Activated CD4-positive, alpha-beta memory T cell treated with anti-CD3 and anti-CD28 coated beads for 36 hours (primary cell): Measurements from ENCODE around the gene TMEM184C. TPM values are rescaled to one million over a fixed set of nuclear protein-coding genes. Genes with fewer than 3 reads are reported as not detected.

Experiments used
- CTCF ChIA-PET: fragments of 350-600 bp; sonication (Branson Sonifier 250); formaldehyde crosslinking; loops from one replicate; lab custom pipeline; 2021; ENCODE audit warnings: antibody characterized with exemption, inconsistent platforms; lab: Charles Lee
- POLR2A ChIA-PET: fragments of 350-600 bp; sonication (Branson Sonifier 250); formaldehyde crosslinking; loops from one replicate; lab custom pipeline; 2021; ENCODE audit warnings: antibody characterized with exemption; lab: Charles Lee
- DNase-seq: peaks from one replicate; pipeline ENCODE4 v3.0.0-alpha.2; 2020
- H3K27ac Mint-ChIP-seq: one replicate; pipeline ENCODE4 v1.8.0; 2021; ENCODE audit warnings: mixed read lengths
- H3K27me3 Mint-ChIP-seq: one replicate; pipeline ENCODE4 v1.8.0; 2021; ENCODE audit warnings: mixed read lengths
- H3K36me3 Mint-ChIP-seq: one replicate; pipeline ENCODE4 v1.8.0; 2021; ENCODE audit warnings: mixed read lengths
- H3K4me1 Mint-ChIP-seq: one replicate; pipeline ENCODE4 v1.8.0; 2021; ENCODE audit warnings: low read depth, mixed read lengths
- H3K4me3 Mint-ChIP-seq: one replicate; pipeline ENCODE4 v1.8.0; 2021; ENCODE audit warnings: mild to moderate bottlenecking, mixed read lengths
- H3K9me3 Mint-ChIP-seq: one replicate; pipeline ENCODE4 v1.8.0; 2021; ENCODE audit warnings: mixed read lengths
- intact Hi-C: fragments of 100-400 bp; cut with micrococcal nuclease; formaldehyde crosslinking; loops from one replicate; pipeline ENCODE4 v1.15.1; 2023
- total RNA-seq, 2 experiments: library from RNA; stranded (reverse); gene quantifications; one replicate each; pipeline ENCODE4 v1.2.3, GENCODE V29; 2021

Gene TMEM184C
- total RNA-seq, 2 experiments from 2014 or later: 15.5 to 15.7 TPM

GRCh38 chr4:147674073-147674472 lies 56.9 kb downstream of the TMEM184C start:
- POLR2A ChIA-PET: no interaction called here
- H3K27ac Mint-ChIP-seq: no peak overlapping the region
- intact Hi-C loops: no loop called here
- H3K9me3 Mint-ChIP-seq: no peaks in the 10 kb centered on the region
- CTCF ChIA-PET: interaction anchor here (3.9 kb wide), 1 partner anchor 192 kb away, joined by 21 read pairs; no protein-coding TSS in a partner anchor
- H3K36me3 Mint-ChIP-seq: peaks cover 20% of the 10 kb centered on the region
- no peaks in the 10 kb centered on the region for H3K27me3 Mint-ChIP-seq
- no peaks in the 10 kb centered on the region for H3K4me1 Mint-ChIP-seq
- no peak for DNase-seq
- no peak overlapping the region for H3K4me3 Mint-ChIP-seq

GRCh38 chr4:147674496-147674895 lies 57.3 kb downstream of the TMEM184C start:
- ChIA-PET POLR2A (no interaction called here), CTCF (interaction anchor here (3.9 kb wide), 1 partner anchor 192 kb away, joined by 21 read pairs; no protein-coding TSS in a partner anchor)
- Mint-ChIP-seq H3K9me3 (no peaks in the 10 kb centered on the region), H3K27me3 (no peaks in the 10 kb centered on the region), H3K4me1 (no peaks in the 10 kb centered on the region), H3K4me3 (no peak overlapping the region), H3K27ac (no peak overlapping the region), H3K36me3 (peaks cover 20% of the 10 kb centered on the region)
- DNase-seq: no peak
- intact Hi-C loops: no loop called here

- no peak for DNase-seq
Observed at GRCh38 chr4:147678106-147678505, 60.9 kb downstream of the TMEM184C start.

GRCh38 chr4:147678796-147679549 lies 61.8 kb downstream of the TMEM184C start:
- intact Hi-C loops: no loop called here
- peak; percentile 35 for DNase-seq
- ChIA-PET POLR2A (no interaction called here), CTCF (interaction anchor here (2.6 kb wide), 1 partner anchor 188 kb away, joined by 10 read pairs; no protein-coding TSS in a partner anchor)
- Mint-ChIP-seq H3K36me3 (peaks cover 5% of the 10 kb centered on the region), H3K4me3 (no peak overlapping the region), H3K9me3 (no peaks in the 10 kb centered on the region), H3K4me1 (peaks cover 18% of the 10 kb centered on the region), H3K27ac (no peak overlapping the region), H3K27me3 (no peaks in the 10 kb centered on the region)

More at GRCh38 chr4:147678106-147678505, 60.9 kb downstream of the TMEM184C start:
- Mint-ChIP-seq H3K4me1 (peaks cover 17% of the 10 kb centered on the region), H3K9me3 (no peaks in the 10 kb centered on the region), H3K27me3 (no peaks in the 10 kb centered on the region), H3K36me3 (peaks cover 4% of the 10 kb centered on the region), H3K27ac (no peak overlapping the region), H3K4me3 (no peak overlapping the region)
- ChIA-PET POLR2A (no interaction called here), CTCF (no interaction called here)
- intact Hi-C loops: no loop called here

GRCh38 chr4:147682755-147683154 lies 65.6 kb downstream of the TMEM184C start:
- Mint-ChIP-seq H3K27me3 (no peaks in the 10 kb centered on the region), H3K4me1 (peaks cover 23% of the 10 kb centered on the region), H3K9me3 (no peaks in the 10 kb centered on the region), H3K36me3 (peaks cover 6% of the 10 kb centered on the region), H3K27ac (no peak overlapping the region), H3K4me3 (peak overlapping the region; percentile 85)
- intact Hi-C loops: loop anchor here (5.0 kb wide), 1 partner anchor 760 kb away; the partner anchor contains the start of gene NR3C2
- ChIA-PET CTCF (interaction anchor here (0.7 to 4.8 kb wide), 5 partner anchors 12 to 260 kb away, joined by 3 to 60 read pairs (median 4); partner anchors contain the start of gene ARHGAP10), POLR2A (no interaction called here)
- no peak for DNase-seq

- Mint-ChIP-seq H3K36me3 (peaks cover 6% of the 10 kb centered on the region), H3K27ac (peak overlapping the region; percentile 88), H3K4me1 (peaks cover 23% of the 10 kb centered on the region), H3K27me3 (no peaks in the 10 kb centered on the region), H3K4me3 (peak overlapping the region; percentile 85), H3K9me3 (no peaks in the 10 kb centered on the region)
- ChIA-PET POLR2A (interaction anchor here (1.4 to 1.8 kb wide), 3 partner anchors 49 to 111 kb away, joined by 3 to 12 read pairs (median 10); partner anchors contain the start of genes ARHGAP10 and TMEM184C), CTCF (interaction anchor here (0.7 to 4.8 kb wide), 8 partner anchors 12 to 260 kb away, joined by 3 to 60 read pairs (median 4); partner anchors contain the start of genes ARHGAP10 and TMEM184C)
- peak; percentile 31 for DNase-seq
- intact Hi-C loops: loop anchor here (5.0 kb wide), 1 partner anchor 759 kb away; the partner anchor contains the start of gene NR3C2
Observed at GRCh38 chr4:147683188-147683591, 66.0 kb downstream of the TMEM184C start.

GRCh38 chr4:147683717-147684700 lies 66.8 kb downstream of the TMEM184C start, which contains the start of gene PRMT9:
PRMT9 (minus strand) TSS chr4:147684163; CDS start chr4:147683987, 176 bp downstream.
- Mint-ChIP-seq H3K4me1 (peaks cover 24% of the 10 kb centered on the region), H3K27me3 (no peaks in the 10 kb centered on the region), H3K36me3 (peaks cover 3% of the 10 kb centered on the region), H3K4me3 (peak within 1 kb of the TSS; percentile 85), H3K9me3 (no peaks in the 10 kb centered on the region), H3K27ac (peak within 1 kb of the TSS; percentile 88)
- POLR2A ChIA-PET: interaction anchor here (0.7 to 1.8 kb wide), 5 partner anchors 38 to 167 kb away, joined by 3 to 12 read pairs (median 3); partner anchors contain the start of genes ARHGAP10 and TMEM184C
- peak; percentile 93 for DNase-seq
- intact Hi-C loops: loop anchor here (1.0 to 5.0 kb wide), 4 partner anchors 47 to 758 kb away; partner anchors contain the start of genes NR3C2 and TMEM184C
- CTCF ChIA-PET: interaction anchor here (0.9 to 4.8 kb wide), 8 partner anchors 13 to 186 kb away, joined by 3 to 60 read pairs (median 4); partner anchors contain the start of genes ARHGAP10 and TMEM184C

GRCh38 chr4:147689067-147689466 lies 71.9 kb downstream of the TMEM184C start:
- H3K9me3 Mint-ChIP-seq: no peaks in the 10 kb centered on the region
- H3K36me3 Mint-ChIP-seq: no peaks in the 10 kb centered on the region
- intact Hi-C loops: no loop called here
- no peak overlapping the region for H3K27ac Mint-ChIP-seq
- H3K27me3 Mint-ChIP-seq: peaks cover 6% of the 10 kb centered on the region
- POLR2A ChIA-PET: no interaction called here
- no peak overlapping the region for H3K4me3 Mint-ChIP-seq
- H3K4me1 Mint-ChIP-seq: peaks cover 8% of the 10 kb centered on the region
- peak; percentile 27 for DNase-seq
- CTCF ChIA-PET: interaction anchor here (1.4 to 1.5 kb wide), 2 partner anchors 21 to 178 kb away, joined by 3 to 5 read pairs; no protein-coding TSS in a partner anchor

GRCh38 chr4:147691820-147692219 lies 74.6 kb downstream of the TMEM184C start:
- ChIA-PET POLR2A (no interaction called here), CTCF (no interaction called here)
- intact Hi-C loops: no loop called here

GRCh38 chr4:147693218-147693617 lies 76.0 kb downstream of the TMEM184C start:
- CTCF ChIA-PET: interaction anchor here (1.0 kb wide), 1 partner anchor 174 kb away, joined by 5 read pairs; no protein-coding TSS in a partner anchor
- POLR2A ChIA-PET: no interaction called here
- H3K27me3 Mint-ChIP-seq: peaks cover 11% of the 10 kb centered on the region

More at GRCh38 chr4:147691820-147692219, 74.6 kb downstream of the TMEM184C start:
- Mint-ChIP-seq H3K9me3 (no peaks in the 10 kb centered on the region), H3K36me3 (no peaks in the 10 kb centered on the region), H3K4me1 (peaks cover 3% of the 10 kb centered on the region), H3K27me3 (peaks cover 11% of the 10 kb centered on the region), H3K4me3 (no peak overlapping the region), H3K27ac (no peak overlapping the region)
- DNase-seq: no peak

GRCh38 chr4:147696866-147697265 lies 79.7 kb downstream of the TMEM184C start:
- H3K4me3 Mint-ChIP-seq: no peak overlapping the region
- no peaks in the 10 kb centered on the region for H3K9me3 Mint-ChIP-seq
- peaks cover 9% of the 10 kb centered on the region for H3K27me3 Mint-ChIP-seq
- H3K36me3 Mint-ChIP-seq: no peaks in the 10 kb centered on the region
- DNase-seq: no peak
- POLR2A ChIA-PET: no interaction called here
- intact Hi-C loops: no loop called here
- H3K4me1 Mint-ChIP-seq: no peaks in the 10 kb centered on the region
- no peak overlapping the region for H3K27ac Mint-ChIP-seq
- CTCF ChIA-PET: interaction anchor here (1.5 to 2.0 kb wide), 2 partner anchors 12 to 170 kb away, joined by 7 to 9 read pairs; no protein-coding TSS in a partner anchor

More at GRCh38 chr4:147693218-147693617, 76.0 kb downstream of the TMEM184C start:
- Mint-ChIP-seq H3K36me3 (no peaks in the 10 kb centered on the region), H3K27ac (no peak overlapping the region), H3K4me3 (no peak overlapping the region), H3K9me3 (no peaks in the 10 kb centered on the region), H3K4me1 (peaks cover 3% of the 10 kb centered on the region)
- intact Hi-C loops: no loop called here
- DNase-seq: no peak
